ENCODE results near the gene FKBP11. TPM values are rescaled to one million over a fixed set of nuclear protein-coding genes. Genes with fewer than 3 reads are reported as not detected.

Gene FKBP11
- total and polyA plus RNA-seq, 2 of the 13 experiments (the other 11 are each of a cell fraction or from before 2014, with no cell fraction given) = 15.5 to 19.4 TPM

DNA sequence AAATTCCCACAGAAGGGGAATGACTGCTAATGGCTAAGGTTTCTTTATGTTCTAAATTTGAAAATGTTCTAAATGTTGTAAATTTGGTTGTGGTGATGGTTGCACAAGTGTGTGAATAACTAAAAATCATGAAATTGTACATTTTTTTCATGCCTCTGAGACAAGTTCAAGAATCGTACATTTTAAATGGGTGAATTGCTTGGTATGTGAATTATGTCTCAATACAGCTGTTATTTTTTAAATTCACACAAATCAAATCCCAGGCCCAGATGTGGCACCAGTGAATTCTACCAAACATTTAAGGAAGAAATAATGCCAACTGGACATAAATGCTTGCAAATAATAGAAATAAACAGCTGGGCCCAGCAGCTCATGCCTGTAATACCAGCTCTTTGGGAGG, 31.0 kb downstream of the FKBP11 start:
- no peak for FAIRE-seq
- DNase-seq (ENCODE audit: low spot score) = no peak
- Histone ChIP-seq H4K20me1 (ENCODE audit: insufficient read depth, low read length) (no peaks in the 10 kb centered on the region), H3K4me2 (ENCODE audit: low read depth, low read length) (no peak overlapping the region), H3K9ac (ENCODE audit: insufficient read depth, low read depth, low read length) (no peak overlapping the region), H3K4me1 (ENCODE audit: insufficient read depth, low read length) (peaks cover 12% of the 10 kb centered on the region), H3K36me3 (replicated peaks in 1 of 2; ENCODE audit: control insufficient read depth in 1 of 2, insufficient read depth in 2 of 2, low read length in 2 of 2) (no peaks in the 10 kb centered on the region), H3K79me2 (ENCODE audit: insufficient read depth, low read length) (no peaks in the 10 kb centered on the region), H3K27ac (ENCODE audit: extremely low read length, insufficient read depth, low read length) (no peak overlapping the region), H3K4me3 (replicated peaks in 1 of 3; ENCODE audit: insufficient read depth in 1 of 3, low read depth in 2 of 3, low read length in 3 of 3) (no peak overlapping the region), H2AFZ (ENCODE audit: low read length) (no peak overlapping the region), H3K27me3 (ENCODE audit: control insufficient read depth in 1 of 2, insufficient read depth in 2 of 2, low read length in 2 of 2) (peaks cover 0 to 10% of the 10 kb centered on the region in 2 experiments; a peak in 2 of 5 replicates), H3K9me3 (ENCODE audit: low read length) (no peaks in the 10 kb centered on the region)
- CTCF ChIA-PET (ENCODE audit: low intra/inter-chr PET ratio, low total read pairs) = no interaction called here
- in situ Hi-C loops (cut with HindIII; ENCODE audit: extremely low pct_ligation_motif_present, low pct_unique_long_range_greater_than_20kb) = no loop called here
- no peak for TF ChIP-seq ZNF605 (CRISPR knock-in tag; IDR thresholded peaks at IDR 0.05)
- TF ChIP-seq SIN3A (IDR thresholded peaks at IDR 0.05; ENCODE audit: borderline replicate concordance, low read depth, low read length) = no peak
- TF ChIP-seq, protein P1, sequence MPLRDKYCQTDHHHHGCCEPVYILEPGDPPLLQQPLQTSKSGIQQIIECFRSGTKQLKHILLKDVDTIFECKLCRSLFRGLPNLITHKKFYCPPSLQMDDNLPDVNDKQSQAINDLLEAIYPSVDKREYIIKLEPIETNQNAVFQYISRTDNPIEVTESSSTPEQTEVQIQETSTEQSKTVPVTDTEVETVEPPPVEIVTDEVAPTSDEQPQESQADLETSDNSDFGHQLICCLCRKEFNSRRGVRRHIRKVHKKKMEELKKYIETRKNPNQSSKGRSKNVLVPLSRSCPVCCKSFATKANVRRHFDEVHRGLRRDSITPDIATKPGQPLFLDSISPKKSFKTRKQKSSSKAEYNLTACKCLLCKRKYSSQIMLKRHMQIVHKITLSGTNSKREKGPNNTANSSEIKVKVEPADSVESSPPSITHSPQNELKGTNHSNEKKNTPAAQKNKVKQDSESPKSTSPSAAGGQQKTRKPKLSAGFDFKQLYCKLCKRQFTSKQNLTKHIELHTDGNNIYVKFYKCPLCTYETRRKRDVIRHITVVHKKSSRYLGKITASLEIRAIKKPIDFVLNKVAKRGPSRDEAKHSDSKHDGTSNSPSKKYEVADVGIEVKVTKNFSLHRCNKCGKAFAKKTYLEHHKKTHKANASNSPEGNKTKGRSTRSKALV (CRISPR knock-in tag; IDR thresholded peaks at IDR 0.05) = no peak
- no peak for TF ChIP-seq ARNT (IDR thresholded peaks at IDR 0.05)
- TF ChIP-seq, protein P2, sequence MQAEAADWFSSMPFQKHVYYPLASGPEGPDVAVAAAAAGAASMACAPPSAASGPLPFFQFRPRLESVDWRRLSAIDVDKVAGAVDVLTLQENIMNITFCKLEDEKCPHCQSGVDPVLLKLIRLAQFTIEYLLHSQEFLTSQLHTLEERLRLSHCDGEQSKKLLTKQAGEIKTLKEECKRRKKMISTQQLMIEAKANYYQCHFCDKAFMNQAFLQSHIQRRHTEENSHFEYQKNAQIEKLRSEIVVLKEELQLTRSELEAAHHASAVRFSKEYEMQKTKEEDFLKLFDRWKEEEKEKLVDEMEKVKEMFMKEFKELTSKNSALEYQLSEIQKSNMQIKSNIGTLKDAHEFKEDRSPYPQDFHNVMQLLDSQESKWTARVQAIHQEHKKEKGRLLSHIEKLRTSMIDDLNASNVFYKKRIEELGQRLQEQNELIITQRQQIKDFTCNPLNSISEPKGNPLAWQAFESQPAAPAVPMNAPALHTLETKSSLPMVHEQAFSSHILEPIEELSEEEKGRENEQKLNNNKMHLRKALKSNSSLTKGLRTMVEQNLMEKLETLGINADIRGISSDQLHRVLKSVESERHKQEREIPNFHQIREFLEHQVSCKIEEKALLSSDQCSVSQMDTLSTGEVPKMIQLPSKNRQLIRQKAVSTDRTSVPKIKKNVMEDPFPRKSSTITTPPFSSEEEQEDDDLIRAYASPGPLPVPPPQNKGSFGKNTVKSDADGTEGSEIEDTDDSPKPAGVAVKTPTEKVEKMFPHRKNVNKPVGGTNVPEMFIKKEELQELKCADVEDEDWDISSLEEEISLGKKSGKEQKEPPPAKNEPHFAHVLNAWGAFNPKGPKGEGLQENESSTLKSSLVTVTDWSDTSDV (CRISPR knock-in tag; IDR thresholded peaks at IDR 0.05) = no peak
- no peak for TF ChIP-seq TBL1XR1 (IDR thresholded peaks at IDR 0.05; ENCODE audit: borderline replicate concordance, low read length, partially characterized antibody)
- TF ChIP-seq ARNT2 (CRISPR knock-in tag; IDR thresholded peaks at IDR 0.05; ENCODE audit: low read depth) = no peak
- TF ChIP-seq ZNF101 (CRISPR knock-in tag; IDR thresholded peaks at IDR 0.05; ENCODE audit: borderline replicate concordance, low read depth) = no peak
- no peak for TF ChIP-seq THAP9 (CRISPR knock-in tag; IDR thresholded peaks at IDR 0.05; ENCODE audit: borderline replicate concordance)
- WGBS (ENCODE audit: low lambda C conversion rate) = 0% methylated on average over 1 of the region's 1 CpG
- intact Hi-C loops (cut with micrococcal nuclease; ENCODE audit: unreplicated experiment) = no loop called here
- POLR2A ChIA-PET = no interaction called here
- BruUV-seq (replicated peaks) = no TSS peak
- no peak for ATAC-seq
